Breast epithelium (tissue), 4 donors: ENCODE results near the gene CERS3. TPM values are rescaled to one million over a fixed set of nuclear protein-coding genes. Genes with fewer than 3 reads are reported as not detected.

Source experiments
- DNase-seq, 2 donors: peaks; one replicate each; pipeline ENCODE4 v3.0.0-alpha.2; 2019; ENCODE audit warnings: low spot score in 2 of 2
- H3K27ac ChIP-seq, 2 donors: fragments of 200-600 bp; sonication (generic) in 1 of 2; one replicate each; pipeline ENCODE4 v1.5.1; 2016 to 2019; ENCODE audit warnings: mild to moderate bottlenecking in 1 of 2
- H3K27me3 ChIP-seq, 2 donors: fragments of 200-600 bp; sonication (generic) in 1 of 2; one replicate each; pipeline versions ENCODE4 v1.5.1 to v1.6.0; 2017 to 2019; ENCODE audit warnings: control low read depth in 1 of 2, mild to moderate bottlenecking in 1 of 2
- H3K36me3 ChIP-seq: fragments of 200-600 bp; one replicate; pipeline ENCODE4 v1.5.1; 2019
- H3K4me1 ChIP-seq, 2 donors: fragments of 200-600 bp; sonication (generic); one replicate each; pipeline ENCODE4 v1.5.1; 2016 to 2019; ENCODE audit warnings: control low read depth in 1 of 2
- H3K4me3 ChIP-seq, 3 donors: fragments of 200-600 bp; sonication (generic); 1 replicate in 2 of 3; 2 replicates in 1 of 3; pipeline ENCODE4 v1.5.1; 2016 to 2019; ENCODE audit warnings: mild to moderate bottlenecking in 3 of 3, moderate library complexity in 2 of 3
- H3K9me3 ChIP-seq, 2 donors: fragments of 200-600 bp; sonication (generic) in 1 of 2; one replicate each; pipeline ENCODE4 v1.5.1; 2016 to 2019; ENCODE audit warnings: control low read depth in 1 of 2
- CTCF ChIP-seq, 3 donors: fragments of 450-650 bp; IDR thresholded peaks; one replicate each; pipeline ENCODE4 v1.5.1; 2016 to 2017; ENCODE audit warnings: antibody characterized with exemption in 3 of 3, mild to moderate bottlenecking in 3 of 3, moderate library complexity in 3 of 3
- POLR2A ChIP-seq: fragments of 450-650 bp; IDR thresholded peaks from one replicate; pipeline ENCODE4 v1.6.1; 2016; ENCODE audit warnings: antibody characterized with exemption, mild to moderate bottlenecking, moderate library complexity
- POLR2AphosphoS5 ChIP-seq, 3 donors: sonication (generic); formaldehyde crosslinking; IDR thresholded peaks; one replicate each; pipeline ENCODE4 v1.6.1; 2017; ENCODE audit warnings: antibody characterized with exemption in 3 of 3
- intact Hi-C: fragments of 100-400 bp; cut with DNase I; formaldehyde crosslinking; loops from one replicate; pipeline ENCODE4 v1.15.1; 2023; ENCODE audit warnings: low total_unique reads
- total RNA-seq, 3 donors: library from RNA; depleted of rRNA; stranded (reverse); fragments of >200 nt; gene quantifications; one replicate each; pipeline ENCODE4 v1.1.0, GENCODE V29; 2016

The CERS3 gene
- total RNA-seq, 3 donors from 2014 or later: under 0.01 to 3.7 TPM; not detected in 1

- H3K4me1 ChIP-seq: no peaks in the 10 kb centered on the region
- no peak for DNase-seq
- no peak overlapping the region for H3K27ac ChIP-seq
- H3K4me3 ChIP-seq: no peak overlapping the region
- H3K36me3 ChIP-seq: no peaks in the 10 kb centered on the region
- H3K27me3 ChIP-seq: no peaks in the 10 kb centered on the region
- intact Hi-C loops: no loop called here
- peaks cover 0 to 20% of the 10 kb centered on the region in 2 donors for H3K9me3 ChIP-seq
- TF ChIP-seq POLR2A (no peak), CTCF (IDR thresholded peaks at IDR 0.05) (no peak), POLR2AphosphoS5 (IDR thresholded peaks at IDR 0.05) (no peak)
Measured at GRCh38 chr15:100472736-100473135, 56.0 kb downstream of the CERS3 start.

- Histone ChIP-seq H3K4me1 (no peaks in the 10 kb centered on the region), H3K27me3 (no peaks in the 10 kb centered on the region), H3K36me3 (no peaks in the 10 kb centered on the region), H3K27ac (no peak overlapping the region), H3K9me3 (peaks cover 0 to 12% of the 10 kb centered on the region in 2 donors), H3K4me3 (no peak overlapping the region)
- TF ChIP-seq POLR2A: no peak
- no peak for TF ChIP-seq CTCF (IDR thresholded peaks at IDR 0.05)
- intact Hi-C loops: no loop called here
- DNase-seq: no peak
Measured at GRCh38 chr15:100471933-100472332, 56.8 kb downstream of the CERS3 start.

DNA sequence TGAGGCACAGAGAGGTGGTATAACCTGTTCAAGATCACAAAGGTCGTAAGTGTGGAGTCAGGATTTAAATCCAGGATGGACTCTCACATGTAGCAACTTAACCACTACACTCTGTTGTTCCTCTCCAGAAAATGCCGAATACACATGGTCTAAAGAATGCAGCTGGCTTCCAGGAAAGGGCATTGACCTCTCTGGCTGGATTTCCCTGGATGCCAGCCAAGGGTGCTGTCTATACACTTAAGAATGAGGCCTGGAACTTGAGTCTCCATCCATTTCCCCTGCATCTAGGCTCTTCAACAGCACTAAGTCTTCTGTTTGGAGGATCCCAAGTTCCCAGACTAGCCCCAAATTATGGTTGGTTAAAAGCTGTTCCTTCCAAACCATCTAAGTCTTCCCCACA is 60.5 kb downstream of the CERS3 start:
- Histone ChIP-seq H3K4me3 (no peak overlapping the region), H3K4me1 (no peaks in the 10 kb centered on the region), H3K27me3 (no peaks in the 10 kb centered on the region), H3K36me3 (no peaks in the 10 kb centered on the region), H3K27ac (no peak overlapping the region), H3K9me3 (peaks cover 0 to under 1% of the 10 kb centered on the region in 2 donors)
- no peak for TF ChIP-seq POLR2A
- no peak for TF ChIP-seq POLR2AphosphoS5 (IDR thresholded peaks at IDR 0.05)
- no peak for TF ChIP-seq CTCF (IDR thresholded peaks at IDR 0.05)
- intact Hi-C loops: no loop called here
- no peak for DNase-seq

GRCh38 chr15:100466073-100466472 is 62.7 kb downstream of the CERS3 start:
- H3K4me3 ChIP-seq: no peak overlapping the region
- no peaks in the 10 kb centered on the region for H3K9me3 ChIP-seq
- no peaks in the 10 kb centered on the region for H3K36me3 ChIP-seq
- no peaks in the 10 kb centered on the region for H3K4me1 ChIP-seq
- DNase-seq: no peak
- H3K27ac ChIP-seq: no peak overlapping the region
- intact Hi-C loops: no loop called here
- TF ChIP-seq POLR2A (no peak), POLR2AphosphoS5 (IDR thresholded peaks at IDR 0.05) (no peak), CTCF (IDR thresholded peaks at IDR 0.05) (no peak)
- no peaks in the 10 kb centered on the region for H3K27me3 ChIP-seq

GRCh38 chr15:100464888-100465287 is 63.9 kb downstream of the CERS3 start:
- no peak for DNase-seq
- no peak for TF ChIP-seq POLR2A
- no peak for TF ChIP-seq CTCF (IDR thresholded peaks at IDR 0.05)
- TF ChIP-seq POLR2AphosphoS5 (IDR thresholded peaks at IDR 0.05): no peak
- Histone ChIP-seq H3K9me3 (no peaks in the 10 kb centered on the region), H3K4me3 (no peak overlapping the region), H3K27me3 (no peaks in the 10 kb centered on the region), H3K27ac (no peak overlapping the region), H3K4me1 (no peaks in the 10 kb centered on the region), H3K36me3 (no peaks in the 10 kb centered on the region)
- intact Hi-C loops: no loop called here
